Fibroblast of lung (primary cell): ENCODE data around the gene ATP8A2.

Experiments
- CTCF ChIP-seq, 2 donors: IDR thresholded peaks in 1 of 2; conservative IDR thresholded peaks in 1 of 2; 1 replicate in 1 of 2; 2 replicates in 1 of 2; pipeline ENCODE4 v1.5.1; 2011 to 2012; ENCODE audit warnings: low read length in 2 of 2, control low read depth in 1 of 2, inconsistent platforms in 1 of 2, low read depth in 1 of 2, mild to moderate bottlenecking in 1 of 2
- EZH2 ChIP-seq: IDR thresholded peaks from 2 replicates; pipeline ENCODE4 v1.5.1; 2012; ENCODE audit warnings: low read length, control low read depth, mild to moderate bottlenecking; ENCODE audit errors: missing control alignments

- TF ChIP-seq CTCF (conservative IDR thresholded peaks at IDR 0.05 in 1 of 2, IDR thresholded peaks at IDR 0.05 in 1 of 2; ENCODE audit: low read depth in 1 of 2, low read length in 2 of 2) (no peak), EZH2 (no peak)
Measured at GRCh38 chr13:25570185-25570584, 198.4 kb downstream of the ATP8A2 start.
